NCI-H1694 treated with DMSO at 0.1 percent for 48 hours (cell line): ENCODE results near the gene CCNB1.
"Not testable (repeated sequence)": the region's sequence is repeated elsewhere in the genome, so short reads cannot be mapped to it uniquely, and the experiment has no call there.

Experiments used
- DNase-seq: peaks from one replicate; lab custom pipeline; 2025; lab: John Stamatoyannopoulos, UW

The CCNB1 gene

GRCh38 chr5:69166686-69167492 is at the start of gene CCNB1:
CCNB1 (plus strand) TSS chr5:69167150; CDS start chr5:69167263, 113 bp downstream.
- DNase-seq = peak; percentile 89

GRCh38 chr5:69129413-69129812 is 37.5 kb upstream of the CCNB1 start:
- DNase-seq = no peak

- DNase-seq = no peak
Observed at GRCh38 chr5:69130241-69130640, 36.7 kb upstream of the CCNB1 start.

GRCh38 chr5:69131304-69131703 is 35.6 kb upstream of the CCNB1 start:
- DNase-seq = no peak

- DNase-seq = no peak
Observed at GRCh38 chr5:69134126-69134525, 32.8 kb upstream of the CCNB1 start.

GRCh38 chr5:69136293-69136692 is 30.7 kb upstream of the CCNB1 start:
- no peak for DNase-seq

GRCh38 chr5:69137208-69137607 is 29.7 kb upstream of the CCNB1 start:
- DNase-seq = not testable (repeated sequence)

- no peak for DNase-seq
Observed at GRCh38 chr5:69137807-69138206, 29.1 kb upstream of the CCNB1 start.

- DNase-seq = no peak
Observed at GRCh38 chr5:69138766-69139165, 28.2 kb upstream of the CCNB1 start.

- not testable (repeated sequence) for DNase-seq
Observed at GRCh38 chr5:69140239-69140638, 26.7 kb upstream of the CCNB1 start.

- no peak for DNase-seq
Observed at GRCh38 chr5:69140827-69141226, 26.1 kb upstream of the CCNB1 start.

- DNase-seq = not testable (repeated sequence)
Observed at GRCh38 chr5:69148576-69148975, 18.4 kb upstream of the CCNB1 start.

GRCh38 chr5:69148981-69149675 is 17.8 kb upstream of the CCNB1 start:
- no peak for DNase-seq

- DNase-seq = no peak
Observed at GRCh38 chr5:69149676-69150010, 17.3 kb upstream of the CCNB1 start.

- DNase-seq = no peak
Observed at GRCh38 chr5:69152731-69153130, 14.2 kb upstream of the CCNB1 start.

- DNase-seq = no peak
Observed at GRCh38 chr5:69156456-69156855, 10.5 kb upstream of the CCNB1 start.

GRCh38 chr5:69158039-69158438 is 8.9 kb upstream of the CCNB1 start:
- DNase-seq = no peak

- DNase-seq = no peak
Observed at GRCh38 chr5:69160651-69161050, 6.3 kb upstream of the CCNB1 start.

GRCh38 chr5:69167493-69167855 is 524 bp downstream of the CCNB1 start:
- no peak for DNase-seq

- DNase-seq = no peak
Observed at GRCh38 chr5:69167929-69168328, 979 bp downstream of the CCNB1 start.

GRCh38 chr5:69170495-69170894 is 3.5 kb downstream of the CCNB1 start:
- no peak for DNase-seq

- no peak for DNase-seq
Observed at GRCh38 chr5:69170969-69171368, 4.0 kb downstream of the CCNB1 start.

- not testable (repeated sequence) for DNase-seq
Observed at GRCh38 chr5:69181659-69182293, 14.8 kb downstream of the CCNB1 start.
